Stimulated activated naive CD4-positive, alpha-beta T cell treated with Interleukin-2 at 50 U/mL for 16 hours (primary cell): Measurements from ENCODE around the gene CFAP97.
"Not testable (repeated sequence)": the region's sequence is repeated elsewhere in the genome, so short reads cannot be mapped to it uniquely, and the experiment has no call there.

Source experiments
- DNase-seq: peaks from one replicate; lab custom pipeline; 2025; lab: John Stamatoyannopoulos, UW

CFAP97 gene

DNA sequence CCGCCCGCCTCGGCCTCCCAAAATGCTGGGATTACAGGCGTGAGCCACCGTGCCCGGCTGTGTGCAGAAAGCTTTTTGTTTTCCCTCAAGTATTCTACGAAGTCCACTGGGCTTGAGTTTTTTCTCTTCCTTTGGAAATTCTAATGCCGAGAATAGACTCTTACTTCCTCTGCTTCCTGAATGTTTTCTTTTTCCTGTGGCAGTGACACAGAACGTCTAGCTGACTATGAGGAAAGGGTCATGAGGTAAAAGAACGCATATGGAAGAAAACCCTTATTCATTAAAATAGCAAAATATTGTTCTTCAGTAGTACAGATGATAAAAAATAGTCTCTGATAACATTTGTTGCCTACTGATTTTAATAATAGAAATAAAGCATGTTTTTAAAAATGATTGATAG, 65.6 kb downstream of the CFAP97 start:
- no peak for DNase-seq

DNA sequence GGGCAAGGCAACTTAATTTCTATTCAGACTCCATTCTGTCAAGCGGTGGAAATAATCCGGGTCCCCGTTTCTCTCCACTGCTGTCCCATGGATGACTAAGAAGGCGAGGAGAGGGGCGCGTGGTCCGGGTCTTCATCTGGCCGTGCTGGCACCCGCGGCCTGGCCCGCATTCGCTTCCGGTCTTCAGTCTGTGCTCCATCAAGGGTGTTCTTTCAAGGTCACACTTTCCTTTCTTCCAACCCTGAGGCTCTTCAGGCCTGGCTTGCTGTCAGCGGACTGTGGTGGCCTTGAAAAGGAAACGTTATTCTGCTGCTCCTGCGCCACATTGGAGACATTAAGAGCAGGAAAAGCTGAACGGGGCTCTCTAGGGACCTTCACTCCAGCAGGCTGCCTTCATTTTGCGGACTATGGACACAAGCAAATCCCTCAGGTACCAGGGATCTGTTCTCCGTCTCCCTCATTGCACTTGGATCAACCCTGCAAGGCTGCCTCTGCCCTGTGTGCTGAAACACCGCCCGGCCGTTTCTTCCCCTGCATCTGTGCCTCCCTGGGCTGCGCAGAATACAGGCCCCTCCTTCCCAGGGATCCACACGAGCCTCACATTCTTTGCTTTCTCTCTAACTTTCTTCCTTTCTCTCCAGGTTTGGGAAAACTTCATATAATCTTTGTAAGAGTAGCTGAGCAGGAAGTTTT, 66.4 kb downstream of the CFAP97 start:
- no peak for DNase-seq

DNA sequence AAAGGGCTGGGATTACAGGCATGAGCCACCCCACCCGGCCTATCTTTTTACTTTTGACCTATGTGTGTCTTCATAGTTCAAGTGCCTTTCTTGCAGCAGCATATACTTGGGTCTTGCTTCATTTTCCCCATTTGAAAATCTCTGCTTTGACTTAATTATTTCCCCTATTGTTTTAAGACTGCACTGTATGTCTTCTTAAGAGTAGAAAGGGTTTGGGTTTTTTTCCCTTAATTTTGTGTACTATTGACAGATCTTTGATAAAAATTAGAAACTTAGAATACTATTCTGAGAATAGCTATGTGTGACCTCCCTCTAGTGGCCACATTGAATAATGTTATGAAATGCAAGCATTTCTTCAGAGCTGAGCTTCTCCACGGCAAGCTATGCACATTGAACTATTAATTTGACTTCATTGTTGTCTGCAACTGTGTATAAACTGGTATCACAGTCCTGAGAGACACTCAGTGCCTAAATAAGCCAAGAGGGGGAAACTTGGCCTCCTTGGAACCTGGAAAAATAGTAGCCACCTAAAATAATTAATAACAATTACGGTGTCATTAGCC, 69.4 kb downstream of the CFAP97 start:
- DNase-seq, result no peak

DNA sequence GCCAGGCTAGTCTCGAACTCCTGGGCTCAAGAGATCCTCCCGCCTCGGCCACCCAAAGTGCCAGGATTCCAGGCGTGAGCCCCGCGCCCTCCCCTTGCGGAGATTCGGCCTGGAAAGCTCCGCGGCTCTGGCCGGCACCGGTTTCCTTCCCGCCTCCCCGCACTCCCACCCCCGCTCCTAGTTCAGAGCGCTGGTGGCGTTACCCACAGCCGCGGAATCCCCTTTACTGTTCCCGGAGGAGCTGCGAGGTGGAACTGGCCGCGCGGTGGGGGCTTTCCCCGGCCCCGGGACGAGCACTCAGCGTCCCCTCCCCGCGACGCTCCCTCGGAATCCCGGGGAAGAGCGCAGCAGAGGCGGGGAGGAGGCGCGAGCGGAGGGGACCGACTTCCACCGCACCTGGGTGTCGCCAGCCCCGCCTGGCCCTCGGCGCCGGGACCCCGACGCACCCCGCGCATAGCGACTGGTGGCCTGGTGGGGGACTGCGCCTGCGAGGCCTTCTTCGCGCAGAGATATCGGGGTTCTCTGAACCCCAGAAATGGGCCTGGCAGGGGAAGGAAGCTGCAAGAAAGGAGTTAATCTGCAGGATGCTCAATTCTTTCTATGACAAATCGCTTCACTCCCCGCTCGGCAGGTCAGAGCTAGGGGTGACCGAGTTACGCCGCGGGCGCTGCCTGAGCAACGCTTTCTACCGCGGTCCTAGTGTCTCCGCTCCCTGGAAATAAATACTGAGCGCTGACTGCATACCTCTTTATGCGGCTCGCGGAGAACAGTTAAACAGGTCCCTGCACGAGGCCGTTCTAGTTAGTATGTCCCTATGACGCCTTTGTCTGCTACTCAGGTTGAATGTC, 75.3 kb downstream of the CFAP97 start:
- DNase-seq, result peak; percentile 33

DNA sequence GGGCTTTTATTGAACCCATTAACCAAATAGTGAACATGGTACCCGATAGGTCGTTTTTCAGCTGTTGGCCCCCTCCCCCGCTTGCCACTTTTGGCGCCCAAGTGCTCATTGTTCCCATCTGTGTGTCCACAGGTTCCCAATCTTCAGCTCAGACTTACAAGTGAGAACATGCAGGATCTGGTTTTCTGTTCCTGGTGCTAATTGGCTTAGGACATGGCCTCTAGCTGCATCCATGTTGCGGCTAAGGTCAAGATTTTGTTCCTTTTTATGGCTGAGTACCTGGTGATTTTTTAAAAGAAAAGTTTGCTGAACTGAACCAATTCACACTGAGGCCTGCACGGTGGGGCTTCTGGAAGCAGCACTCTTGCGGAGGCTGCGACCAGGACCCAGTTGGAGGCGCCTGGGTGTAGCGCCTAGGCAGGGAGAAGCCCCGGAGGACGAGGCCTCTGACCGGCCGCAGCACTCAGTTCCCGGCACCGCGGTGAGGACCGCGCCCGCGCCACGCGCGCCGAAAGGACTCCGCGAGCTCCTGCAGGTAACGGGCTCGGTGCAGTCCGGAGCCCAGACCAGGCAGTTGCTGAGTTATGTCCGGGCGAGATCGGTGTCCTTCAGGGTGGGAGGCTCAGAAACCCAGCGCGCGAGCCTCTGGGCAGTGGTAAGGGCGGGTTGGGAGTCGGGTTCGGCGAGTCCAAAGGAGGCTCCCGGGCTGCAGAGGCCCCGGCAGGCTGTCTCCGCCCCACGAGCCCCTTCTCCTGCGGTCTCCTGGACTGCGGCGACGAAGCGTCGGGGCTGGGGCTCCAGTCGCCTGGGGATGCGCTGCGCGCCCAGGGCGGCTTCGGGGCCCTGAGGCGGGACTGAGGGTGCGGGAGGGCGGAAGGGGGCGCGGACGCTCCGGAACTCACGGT, 76.5 kb downstream of the CFAP97 start:
- no peak for DNase-seq

DNA sequence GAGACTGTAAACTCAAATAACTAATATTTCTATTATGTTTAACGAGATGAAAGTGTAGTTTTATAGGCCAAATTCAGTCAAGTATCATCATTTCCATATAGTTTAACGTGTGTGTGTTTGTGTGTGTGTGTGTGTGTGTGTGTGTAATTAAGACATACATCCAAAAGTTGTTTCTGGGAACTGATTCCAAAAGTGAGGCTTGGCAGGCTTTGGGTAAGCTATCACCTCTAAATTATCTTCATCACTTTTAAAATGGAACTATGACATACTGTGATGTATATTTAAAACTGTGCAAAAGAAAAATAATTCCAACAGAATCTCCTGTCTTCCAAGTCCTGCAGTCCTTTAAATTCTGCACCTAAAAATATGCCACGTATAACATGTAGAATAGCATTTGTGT, 79.8 kb downstream of the CFAP97 start:
- DNase-seq, result no peak

DNA sequence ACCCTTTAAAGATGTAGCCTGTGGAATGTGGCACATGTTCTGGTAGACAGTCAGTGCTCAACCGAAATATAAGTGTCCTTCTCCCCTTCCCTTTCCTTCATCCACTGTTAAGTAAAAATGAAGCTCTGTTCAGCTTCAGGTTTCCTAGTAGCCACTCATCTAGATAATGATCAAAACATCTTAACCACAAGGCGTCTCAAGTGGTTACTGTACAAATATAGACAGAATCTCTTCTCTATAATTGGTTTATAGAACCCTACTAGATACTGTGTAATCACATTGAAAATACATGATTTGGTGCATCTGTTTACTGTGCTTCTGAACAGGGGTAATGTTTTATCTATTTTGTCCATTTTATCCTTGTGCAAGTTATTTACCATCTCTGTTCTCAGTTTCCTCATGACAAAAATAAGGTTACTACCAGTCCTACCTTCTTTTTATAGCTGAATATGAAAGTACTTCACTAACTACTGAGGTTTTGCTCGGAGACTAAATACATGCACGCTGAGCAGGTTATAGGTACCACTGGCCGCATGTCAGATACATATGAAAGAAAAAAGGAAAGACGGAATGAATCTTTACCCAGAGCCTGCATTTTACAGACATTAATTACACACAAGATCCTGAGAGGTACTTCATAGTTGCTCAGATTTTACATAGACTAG, 81.0 kb downstream of the CFAP97 start:
- DNase-seq, result no peak

DNA sequence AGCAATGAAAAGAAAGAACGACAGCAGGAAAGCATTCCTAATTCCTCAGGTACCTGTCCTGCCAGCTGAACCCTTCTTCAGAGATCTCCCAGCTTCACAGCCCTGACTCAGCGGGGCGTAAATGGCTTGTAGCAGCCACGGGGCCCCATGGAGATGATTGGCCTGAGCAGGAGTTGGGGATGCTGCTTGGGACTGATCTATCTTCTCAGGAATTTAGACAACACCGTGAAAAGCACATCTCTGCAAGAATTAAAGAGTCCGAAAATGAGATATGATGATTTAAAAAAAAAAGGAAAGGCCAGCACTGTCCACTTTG, 83.2 kb downstream of the CFAP97 start:
- DNase-seq, result no peak

DNA sequence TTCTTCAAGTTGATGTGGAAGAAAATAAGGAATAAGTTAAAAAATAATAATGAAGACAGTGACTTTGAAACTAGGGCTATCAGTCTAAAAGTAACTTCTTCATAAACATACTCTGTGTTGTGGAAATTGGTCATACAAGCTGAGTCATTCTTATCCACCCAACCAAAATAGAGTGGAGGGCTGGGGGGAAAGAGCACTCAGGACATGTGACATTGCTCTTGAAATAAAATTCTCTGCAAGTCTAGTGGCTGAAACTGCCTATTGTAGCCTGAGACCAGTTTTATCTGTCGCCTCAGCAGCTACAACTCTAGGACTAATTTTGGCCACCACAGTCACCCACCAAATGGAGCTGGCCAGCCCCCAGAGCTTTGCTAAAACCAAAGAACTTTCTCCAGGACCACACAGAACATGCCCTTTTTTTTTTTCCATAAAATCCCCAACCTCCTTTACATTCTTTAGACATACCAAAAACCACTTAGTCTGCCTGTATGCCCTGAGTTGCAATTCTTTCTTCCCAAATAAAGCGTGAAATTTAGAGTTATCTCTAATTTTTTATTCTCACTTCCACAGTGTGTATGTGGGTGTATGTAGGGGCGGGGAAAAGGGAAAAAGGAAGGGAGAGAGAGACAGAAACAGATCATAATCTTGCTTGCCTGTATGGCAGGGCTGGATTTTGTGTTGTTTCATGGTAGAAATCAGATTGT, 83.7 kb downstream of the CFAP97 start:
- no peak for DNase-seq

DNA sequence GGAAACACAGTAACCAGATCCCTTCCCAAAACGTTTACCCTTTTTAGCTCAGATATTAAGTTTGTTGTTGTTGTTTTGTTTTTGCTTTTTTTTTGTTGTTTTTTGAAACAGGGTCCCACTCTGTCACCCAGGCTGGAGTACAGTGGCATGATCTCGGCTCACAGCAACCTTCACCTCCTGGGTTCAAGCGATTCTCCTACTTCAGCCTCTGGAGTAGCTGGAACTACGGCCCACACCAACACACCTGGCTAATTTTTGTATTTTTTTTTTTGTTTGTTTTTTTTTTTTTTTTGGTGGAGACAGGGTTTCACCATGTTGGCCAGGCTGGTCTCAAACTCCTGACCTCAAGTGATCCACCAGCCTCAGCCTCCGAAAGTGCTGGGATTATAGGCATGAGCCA, 84.3 kb downstream of the CFAP97 start:
- DNase-seq, result not testable (repeated sequence)

DNA sequence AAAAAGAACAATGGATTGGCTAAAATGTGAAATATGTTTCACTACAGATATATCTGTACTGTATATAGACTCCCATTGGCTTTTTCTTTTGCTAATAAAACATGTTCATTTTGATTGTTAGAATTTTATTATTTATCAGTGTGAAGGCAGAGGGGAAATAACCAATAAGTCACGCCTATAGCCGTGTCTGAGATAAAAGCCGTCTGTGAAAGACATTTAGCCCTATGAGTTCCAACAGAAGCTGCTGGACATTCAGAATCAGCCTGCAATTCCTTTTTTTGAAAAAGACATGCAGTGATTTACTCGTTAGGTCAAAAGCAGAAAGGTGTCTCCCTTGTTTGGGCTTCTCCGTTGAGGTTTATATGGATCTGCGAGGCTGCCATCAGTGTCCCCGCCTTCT, 84.9 kb downstream of the CFAP97 start:
- no peak for DNase-seq

DNA sequence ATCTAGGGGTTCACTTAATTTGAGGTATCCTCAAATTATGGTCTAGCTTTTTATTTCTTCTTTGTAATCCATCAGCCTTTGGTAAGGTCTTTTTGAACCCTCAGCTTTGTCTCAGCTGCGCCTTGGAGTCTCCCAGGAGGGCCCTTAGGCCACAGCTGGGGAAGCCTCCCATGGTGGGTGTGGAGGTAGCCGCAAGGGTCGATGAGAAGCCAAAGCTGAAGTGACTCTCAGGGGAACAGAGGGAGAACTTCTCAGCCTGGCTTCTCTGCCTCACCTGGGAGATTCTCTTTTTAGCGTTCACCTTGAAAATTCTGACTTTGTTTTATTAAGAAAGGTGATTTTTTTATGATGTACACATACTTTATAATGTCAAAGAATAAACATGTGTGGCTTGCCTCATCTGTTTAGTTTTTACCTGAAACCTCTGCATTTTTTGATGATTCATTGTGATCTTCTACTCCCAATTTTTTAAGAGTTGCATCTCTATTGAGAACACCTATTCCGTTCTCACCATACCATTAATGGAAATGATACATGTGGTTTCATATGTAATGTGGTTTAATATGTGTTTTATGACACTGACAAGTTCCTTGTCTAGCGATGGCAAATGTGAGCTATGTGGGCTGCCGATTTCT, 86.4 kb downstream of the CFAP97 start:
- DNase-seq, result no peak

DNA sequence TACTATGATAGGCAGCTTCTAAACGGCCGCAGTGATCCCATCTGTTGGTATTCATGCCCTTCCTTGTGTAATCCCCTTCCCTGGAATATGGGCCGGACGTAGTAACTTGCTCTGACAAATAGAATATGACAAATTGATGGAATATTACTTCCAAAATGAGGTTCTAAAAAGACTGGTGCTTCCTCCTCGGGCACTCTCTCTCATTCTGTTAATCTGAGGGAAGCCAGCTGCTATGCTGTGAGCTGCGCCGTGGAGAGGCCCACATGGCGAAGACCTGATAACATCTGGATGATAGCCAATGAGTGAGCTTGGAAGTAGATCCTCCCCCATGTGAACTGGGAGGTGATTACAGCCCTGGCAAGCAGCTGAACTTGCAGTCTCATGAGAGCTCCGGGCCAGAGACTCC, 88.0 kb downstream of the CFAP97 start:
- DNase-seq, result no peak

DNA sequence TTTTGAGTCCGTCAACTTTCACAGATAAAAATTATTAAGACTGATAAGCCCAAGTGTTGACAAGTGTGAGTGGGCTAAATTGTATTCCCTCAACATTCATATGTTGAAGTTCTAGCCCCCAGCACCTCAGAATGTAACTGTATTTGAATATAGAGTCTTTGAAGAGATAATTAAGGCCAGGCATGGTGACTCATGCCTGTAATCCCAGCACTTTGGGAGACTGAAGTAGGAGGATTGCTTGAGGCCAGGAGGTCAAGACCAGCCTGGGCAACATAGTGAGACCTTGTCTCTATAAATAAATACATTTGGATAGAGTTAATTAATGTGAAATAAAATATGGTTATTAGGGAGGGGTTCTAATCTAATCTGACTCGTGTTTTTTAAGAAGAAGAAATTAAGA, 90.5 kb downstream of the CFAP97 start:
- DNase-seq, result no peak

DNA sequence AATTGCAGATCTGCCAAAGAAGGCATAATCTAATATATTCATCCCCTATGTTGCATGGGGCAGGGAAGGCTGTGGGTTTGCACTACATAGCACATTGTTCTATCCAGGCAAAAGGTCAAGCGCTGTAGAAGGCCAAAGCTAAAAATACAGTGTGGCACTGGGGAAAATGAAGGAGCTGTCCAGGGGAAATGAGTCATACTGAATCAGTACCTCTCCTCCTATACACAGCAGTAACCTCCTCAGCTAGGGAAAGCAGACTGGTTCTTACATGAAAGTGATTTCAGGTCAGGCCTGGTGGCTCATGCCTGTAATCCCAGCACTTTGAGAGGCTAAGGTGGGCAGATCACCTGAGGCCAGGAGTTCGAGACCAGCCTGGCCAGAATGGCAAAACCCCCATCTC, 91.7 kb downstream of the CFAP97 start:
- no peak for DNase-seq

DNA sequence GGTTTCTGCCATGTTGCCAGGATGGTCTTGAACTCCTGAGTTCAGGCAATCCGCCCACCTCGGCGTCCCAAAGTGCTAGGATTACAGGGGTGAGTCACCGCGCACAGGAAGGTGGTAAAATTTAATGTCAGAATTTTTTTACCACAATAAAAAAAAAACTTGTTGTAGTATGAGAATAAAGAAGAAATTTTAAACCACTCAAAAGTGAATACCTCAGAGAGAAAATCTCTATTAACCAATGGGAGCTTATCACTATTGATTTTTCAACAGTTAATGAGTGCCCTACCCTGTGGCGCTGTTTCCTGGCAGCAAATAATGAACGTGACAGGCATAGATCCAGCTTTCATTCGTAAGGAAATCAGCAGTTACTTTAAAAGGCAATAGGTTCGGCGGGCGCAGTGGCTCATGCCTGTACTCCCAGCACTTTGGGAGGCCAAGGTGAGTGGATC, 93.4 kb downstream of the CFAP97 start:
- no peak for DNase-seq

DNA sequence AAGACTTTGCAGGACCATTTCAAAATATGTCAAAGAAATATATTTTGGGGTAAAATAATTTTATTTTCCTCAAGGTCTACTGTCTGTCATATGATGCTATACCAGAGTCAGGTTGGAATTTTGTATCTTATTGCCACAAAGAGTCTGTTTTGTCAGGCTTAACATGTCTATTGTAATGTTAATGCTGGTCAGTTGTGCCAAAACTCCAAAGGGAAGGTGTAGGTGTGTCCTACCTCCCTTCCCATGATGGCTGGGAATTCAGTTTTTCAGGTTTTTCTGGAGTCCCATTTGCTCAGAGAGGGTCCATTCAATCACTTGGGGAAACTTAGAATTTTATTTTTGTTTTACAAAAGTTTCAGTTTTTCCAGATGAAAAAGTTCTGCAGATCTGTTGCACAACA, 94.1 kb downstream of the CFAP97 start:
- no peak for DNase-seq
